NCI-H69 (cell line): Measurements from ENCODE around the gene ANAPC1.
"Not testable (repeated sequence)": the region's sequence is repeated elsewhere in the genome, so short reads cannot be mapped to it uniquely, and the experiment has no call there.

Experiments used
- DNase-seq: peaks from one replicate; lab custom pipeline; 2025; lab: John Stamatoyannopoulos, UW

The ANAPC1 gene

GRCh38 chr2:111735420-111735819, 148.6 kb downstream of the ANAPC1 start:
- DNase-seq, result not testable (repeated sequence)

- DNase-seq, result not testable (repeated sequence)
Measured at GRCh38 chr2:111729812-111730458, 154.1 kb downstream of the ANAPC1 start.

DNA sequence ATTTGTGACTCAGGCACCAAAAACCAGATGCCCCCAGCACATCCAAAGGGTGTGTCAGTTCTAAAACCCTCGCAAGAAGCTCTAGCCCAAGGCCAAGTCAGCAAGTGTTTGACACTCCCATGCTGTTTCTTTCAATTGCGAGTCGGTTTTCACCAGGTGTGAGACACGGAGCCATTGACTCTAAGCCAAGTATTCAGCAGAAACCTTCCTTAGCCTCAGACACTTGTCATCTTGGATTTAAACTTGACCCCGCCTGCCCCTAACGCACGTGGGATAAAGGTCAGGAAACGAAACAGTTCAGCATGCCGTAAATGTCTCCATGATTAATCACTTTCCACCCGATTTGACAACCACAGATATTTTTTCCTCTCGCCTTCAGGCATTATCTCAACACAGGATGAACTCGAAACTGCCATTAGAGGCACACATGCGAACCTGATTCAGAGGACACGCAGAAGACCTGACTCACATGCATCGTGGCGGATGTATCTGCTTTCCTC, 156.3 kb downstream of the ANAPC1 start:
- not testable (repeated sequence) for DNase-seq

DNA sequence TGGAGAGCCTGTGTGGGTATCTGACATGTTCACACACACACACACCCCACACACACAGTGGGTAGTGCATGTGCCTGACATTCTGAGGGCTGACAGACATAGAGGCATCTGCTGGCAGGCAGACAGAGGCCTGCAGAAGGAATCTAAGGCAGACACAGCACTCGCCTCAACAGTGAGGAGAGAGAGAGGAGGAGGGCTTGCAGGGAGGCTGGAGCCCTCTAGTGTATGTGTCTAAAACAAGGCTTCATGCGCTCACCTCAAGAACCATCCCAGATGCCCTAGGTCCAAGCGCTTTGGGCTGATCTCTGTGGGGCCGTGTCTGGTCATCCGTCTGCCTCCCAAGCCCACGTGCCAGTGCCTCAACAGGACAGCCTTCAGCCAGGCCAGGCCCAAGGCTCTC, 158.3 kb downstream of the ANAPC1 start:
- DNase-seq, result not testable (repeated sequence)

- not testable (repeated sequence) for DNase-seq
Measured at GRCh38 chr2:111719610-111720009, 164.4 kb downstream of the ANAPC1 start.
